Tibial nerve (tissue), 4 donors: ENCODE measurements around the gene PREB.

Source experiments
- EP300 ChIP-seq, 2 donors: sonication (generic); formaldehyde crosslinking; IDR thresholded peaks; one replicate each; pipeline ENCODE4 v1.6.1; 2017; ENCODE audit warnings: antibody characterized with exemption in 2 of 2, mild to moderate bottlenecking in 1 of 2
- POLR2A ChIP-seq, 2 donors: fragments of 450-650 bp; IDR thresholded peaks; one replicate each; pipeline ENCODE4 v1.6.1; 2017; ENCODE audit warnings: antibody characterized with exemption in 2 of 2, mild to moderate bottlenecking in 2 of 2, moderate library complexity in 2 of 2
- TF ChIP-seq, protein P1 (sequence below), 5 experiments: fragments of 200-600 bp in 3 of 5; fragments of 450-650 bp in 2 of 5; sonication (generic) in 3 of 5; IDR thresholded peaks; one replicate each; pipeline ENCODE4 v1.5.1; 2016 to 2019; ENCODE audit warnings: antibody characterized with exemption in 5 of 5, mild to moderate bottlenecking in 3 of 5, moderate library complexity in 2 of 5

DNA sequence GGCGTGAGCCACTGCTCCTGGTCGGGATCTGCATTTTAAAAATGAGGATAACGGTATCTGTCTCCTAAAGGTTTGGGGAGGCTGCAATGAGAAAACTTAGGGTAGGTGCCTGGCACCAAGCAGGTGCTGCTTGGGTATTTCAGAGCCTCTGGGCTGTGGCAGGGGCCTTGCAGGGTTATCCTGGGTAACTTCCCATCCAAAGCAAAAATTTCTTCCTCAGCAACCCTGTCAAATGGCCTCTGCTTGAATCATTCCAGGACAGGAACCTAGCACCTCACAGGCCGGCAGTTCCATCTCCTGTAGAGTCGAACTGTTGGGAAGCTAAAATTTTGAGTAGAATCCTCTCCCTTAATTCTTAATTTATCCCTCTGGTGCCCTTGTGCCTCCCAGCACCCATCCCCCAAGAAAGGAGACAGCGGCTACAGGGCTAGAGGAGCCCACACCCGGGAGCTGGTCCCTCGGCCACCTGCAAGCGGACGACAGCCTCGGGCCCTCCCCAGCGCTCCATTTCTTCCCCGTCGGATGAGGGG is 16.4 kb downstream of the PREB start:
- TF ChIP-seq, protein P1, sequence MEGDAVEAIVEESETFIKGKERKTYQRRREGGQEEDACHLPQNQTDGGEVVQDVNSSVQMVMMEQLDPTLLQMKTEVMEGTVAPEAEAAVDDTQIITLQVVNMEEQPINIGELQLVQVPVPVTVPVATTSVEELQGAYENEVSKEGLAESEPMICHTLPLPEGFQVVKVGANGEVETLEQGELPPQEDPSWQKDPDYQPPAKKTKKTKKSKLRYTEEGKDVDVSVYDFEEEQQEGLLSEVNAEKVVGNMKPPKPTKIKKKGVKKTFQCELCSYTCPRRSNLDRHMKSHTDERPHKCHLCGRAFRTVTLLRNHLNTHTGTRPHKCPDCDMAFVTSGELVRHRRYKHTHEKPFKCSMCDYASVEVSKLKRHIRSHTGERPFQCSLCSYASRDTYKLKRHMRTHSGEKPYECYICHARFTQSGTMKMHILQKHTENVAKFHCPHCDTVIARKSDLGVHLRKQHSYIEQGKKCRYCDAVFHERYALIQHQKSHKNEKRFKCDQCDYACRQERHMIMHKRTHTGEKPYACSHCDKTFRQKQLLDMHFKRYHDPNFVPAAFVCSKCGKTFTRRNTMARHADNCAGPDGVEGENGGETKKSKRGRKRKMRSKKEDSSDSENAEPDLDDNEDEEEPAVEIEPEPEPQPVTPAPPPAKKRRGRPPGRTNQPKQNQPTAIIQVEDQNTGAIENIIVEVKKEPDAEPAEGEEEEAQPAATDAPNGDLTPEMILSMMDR (IDR thresholded peaks at IDR 0.05) = no peak
- TF ChIP-seq EP300 (IDR thresholded peaks at IDR 0.05) (no peak), POLR2A (IDR thresholded peaks at IDR 0.05) (no peak)
